GM19395 (cell line): ENCODE measurements around the gene NEUROG1.
"Not testable (repeated sequence)": the region's sequence is repeated elsewhere in the genome, so short reads cannot be mapped to it uniquely, and the experiment has no call there.

Experiments used
- ATAC-seq: cut with Tn5 transposase; IDR thresholded peaks from one replicate; pipeline ENCODE4 v1.9.1; 2021; ENCODE audit warnings: mild to moderate bottlenecking, moderate library complexity; ENCODE audit not compliant: unreplicated experiment

The NEUROG1 gene

DNA sequence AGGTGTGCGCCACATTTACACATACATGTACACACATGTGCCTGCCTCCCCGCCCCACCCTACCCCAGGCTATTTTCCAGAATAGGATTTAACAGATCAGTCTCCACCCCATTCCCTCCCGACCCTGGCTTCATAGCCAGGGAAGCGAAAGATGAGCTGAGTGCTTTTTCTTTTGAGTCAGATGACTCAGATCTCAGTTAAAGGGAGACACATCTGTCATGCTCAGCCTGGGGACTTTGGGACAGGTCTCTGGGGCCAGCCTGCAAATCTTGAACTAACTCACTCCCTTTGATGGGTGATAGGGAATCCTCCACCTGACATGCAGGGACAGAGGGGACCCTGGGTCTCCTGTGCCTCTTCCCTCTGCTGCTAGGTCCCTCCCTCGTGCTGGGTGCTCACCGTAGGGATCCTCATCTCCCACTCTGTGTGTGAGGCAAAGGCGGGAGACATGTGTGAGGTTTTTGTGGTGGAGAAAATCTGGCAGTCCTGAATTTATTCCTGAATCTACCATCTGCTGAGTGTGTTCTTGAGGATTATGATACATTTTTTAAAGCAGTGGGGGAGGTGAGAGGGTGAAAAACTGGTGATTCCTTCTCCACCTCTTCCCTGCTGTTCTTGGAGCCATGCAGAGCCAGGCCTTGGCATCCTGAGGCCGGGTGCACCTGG is 37.7 kb downstream of the NEUROG1 start:
- ATAC-seq, result no peak

DNA sequence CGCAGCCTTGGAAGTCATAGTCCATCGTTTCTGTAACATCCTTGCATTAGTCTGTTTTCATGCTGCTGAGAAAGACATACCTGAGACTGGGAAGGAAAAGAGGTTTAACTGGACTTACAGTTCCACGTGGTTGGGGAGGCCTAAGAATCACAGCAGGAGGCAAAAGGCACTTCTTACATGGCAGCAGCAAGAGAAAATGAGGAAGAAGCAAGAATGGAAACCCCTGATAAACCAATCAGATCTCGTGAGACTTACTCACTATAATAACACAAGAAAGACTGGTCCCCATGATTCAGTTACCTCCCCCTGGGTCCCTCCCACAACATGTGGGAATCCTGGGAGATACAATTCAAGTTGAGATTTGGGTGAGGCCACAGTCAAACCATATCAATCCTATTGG is 40.2 kb downstream of the NEUROG1 start:
- ATAC-seq, result not testable (repeated sequence)

DNA sequence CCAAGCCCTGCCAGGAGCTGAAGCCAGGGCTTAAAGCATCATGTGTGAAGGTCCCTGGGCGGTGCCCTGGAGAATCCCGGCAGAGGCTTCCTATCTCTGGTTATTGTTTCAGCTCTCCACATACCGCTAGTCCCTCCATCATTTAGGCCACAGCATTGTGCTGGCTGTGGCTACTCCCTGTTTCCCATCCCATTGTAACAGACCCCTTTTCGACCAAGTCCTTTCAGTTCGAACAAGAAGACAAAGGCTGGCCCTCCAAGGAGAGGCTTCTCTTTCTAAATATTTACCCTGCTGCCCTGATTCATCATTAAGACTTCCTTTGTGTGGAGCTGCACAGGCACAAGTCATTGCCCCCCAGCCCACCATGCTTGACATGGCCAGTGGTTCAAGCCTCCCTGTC is 41.6 kb downstream of the NEUROG1 start:
- ATAC-seq, result no peak

DNA sequence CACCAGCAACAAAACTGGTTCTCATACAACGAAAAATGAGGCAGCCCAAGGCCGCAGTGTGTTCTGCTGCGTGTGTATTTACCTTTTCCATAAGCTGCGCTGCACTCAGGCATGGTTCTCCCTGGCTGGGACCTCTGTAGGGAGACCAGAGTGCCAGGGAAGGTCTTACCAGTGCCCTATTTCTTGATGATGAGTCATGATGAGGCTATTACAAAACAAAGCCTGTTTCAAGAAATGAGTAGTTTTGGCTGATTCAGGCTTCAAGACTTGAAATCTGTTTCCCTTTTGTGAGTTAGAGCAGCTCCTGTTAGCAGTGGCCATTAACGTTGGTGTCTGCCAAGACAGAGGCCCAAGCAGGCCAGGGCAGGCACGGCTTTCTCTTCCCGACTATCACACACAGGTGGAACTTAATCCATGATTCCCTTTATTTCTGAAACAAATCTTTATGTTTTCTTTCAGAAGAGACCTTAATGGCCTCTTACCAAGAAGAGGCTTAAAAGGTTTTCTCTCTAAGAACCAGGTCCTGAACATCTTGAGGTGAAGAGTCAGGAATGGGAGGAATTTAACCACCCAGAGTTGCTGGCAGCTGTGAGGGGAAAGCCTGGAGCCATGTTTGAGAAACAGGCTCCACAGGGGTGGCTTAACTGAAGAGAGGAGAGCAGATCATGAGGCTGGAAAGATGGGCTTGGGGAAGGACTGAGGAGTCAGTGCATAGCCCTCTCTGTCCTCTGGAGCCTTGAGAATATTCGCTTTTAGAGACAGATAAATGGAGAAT is 42.2 kb downstream of the NEUROG1 start:
- ATAC-seq, result no peak

DNA sequence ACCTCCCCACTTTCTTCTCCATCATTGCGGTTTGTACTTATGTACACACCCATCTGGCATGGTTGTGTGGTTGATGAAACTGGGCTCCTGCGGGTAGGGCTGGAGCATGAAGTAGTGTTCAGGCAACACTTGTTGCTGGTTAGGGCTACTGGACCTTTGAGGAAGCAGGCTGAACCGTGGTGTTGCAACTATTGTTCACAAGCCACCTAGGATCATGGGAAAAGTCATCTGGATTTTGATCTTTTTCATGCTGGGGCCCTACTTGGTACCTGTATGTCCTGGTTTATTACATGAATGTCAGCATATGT is 43.5 kb downstream of the NEUROG1 start:
- no peak for ATAC-seq

DNA sequence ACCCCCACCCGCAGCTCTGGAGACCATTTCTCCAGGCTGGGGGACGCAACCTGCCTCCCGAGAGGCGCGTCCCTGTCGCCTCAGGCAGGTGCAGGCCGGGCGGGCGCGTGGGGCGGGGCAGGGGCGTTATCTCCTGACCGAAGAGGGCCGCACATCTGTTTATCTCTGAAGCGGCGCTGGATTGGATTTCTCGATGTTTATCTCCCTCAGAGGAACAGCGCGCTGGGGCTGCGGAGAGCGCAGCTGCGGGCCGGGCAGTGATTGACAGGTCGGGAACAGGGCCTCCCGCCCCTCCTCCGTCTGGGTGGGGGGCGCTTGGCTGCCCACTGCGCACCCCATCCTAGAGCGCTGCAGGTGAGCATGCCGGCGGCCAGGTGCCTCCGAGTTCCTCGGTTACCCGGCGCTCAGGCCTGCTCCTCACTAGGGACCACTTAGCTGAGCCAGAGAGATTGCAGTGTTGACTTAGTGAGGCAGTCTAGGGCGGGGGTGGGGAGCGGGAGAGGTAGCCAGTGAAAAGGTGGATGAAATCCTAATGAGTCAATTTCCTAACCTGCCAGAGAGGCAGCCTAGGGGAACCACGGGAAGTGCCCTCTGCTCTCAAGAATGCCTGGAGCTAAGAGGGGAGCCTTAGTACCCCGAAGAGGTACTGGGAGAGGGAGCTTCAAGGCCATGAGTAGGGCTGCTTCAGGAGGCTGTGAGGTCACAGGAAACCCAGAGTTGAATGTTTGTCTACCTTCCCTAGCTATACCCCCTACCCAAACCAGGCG is 44.0 kb downstream of the NEUROG1 start:
- ATAC-seq, result no peak

DNA sequence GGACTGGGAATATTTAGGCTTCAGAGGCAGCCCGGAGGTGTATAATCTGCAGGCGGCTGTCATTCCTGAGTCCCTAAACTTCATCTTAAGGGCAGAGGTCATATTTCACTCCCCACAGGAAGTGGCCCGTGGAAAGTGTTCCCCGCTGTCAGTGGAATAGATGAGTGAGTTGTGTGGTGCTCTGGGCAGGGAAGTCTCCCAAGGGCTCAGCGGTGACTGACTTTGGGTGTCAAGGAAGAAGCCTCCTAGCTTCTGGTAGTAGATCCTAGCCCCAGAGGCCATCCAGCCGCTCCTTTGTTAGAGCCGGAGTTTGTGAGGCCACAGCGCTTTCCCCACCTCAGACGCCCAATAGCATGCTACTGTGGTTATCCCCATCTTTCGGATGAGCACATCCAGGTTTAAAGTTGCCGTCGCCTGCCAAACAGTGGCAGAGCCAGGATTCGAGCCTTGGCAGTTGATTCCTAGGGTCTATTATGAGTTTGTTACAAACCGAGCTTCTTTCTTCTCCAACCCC is 44.7 kb downstream of the NEUROG1 start:
- ATAC-seq, result no peak

DNA sequence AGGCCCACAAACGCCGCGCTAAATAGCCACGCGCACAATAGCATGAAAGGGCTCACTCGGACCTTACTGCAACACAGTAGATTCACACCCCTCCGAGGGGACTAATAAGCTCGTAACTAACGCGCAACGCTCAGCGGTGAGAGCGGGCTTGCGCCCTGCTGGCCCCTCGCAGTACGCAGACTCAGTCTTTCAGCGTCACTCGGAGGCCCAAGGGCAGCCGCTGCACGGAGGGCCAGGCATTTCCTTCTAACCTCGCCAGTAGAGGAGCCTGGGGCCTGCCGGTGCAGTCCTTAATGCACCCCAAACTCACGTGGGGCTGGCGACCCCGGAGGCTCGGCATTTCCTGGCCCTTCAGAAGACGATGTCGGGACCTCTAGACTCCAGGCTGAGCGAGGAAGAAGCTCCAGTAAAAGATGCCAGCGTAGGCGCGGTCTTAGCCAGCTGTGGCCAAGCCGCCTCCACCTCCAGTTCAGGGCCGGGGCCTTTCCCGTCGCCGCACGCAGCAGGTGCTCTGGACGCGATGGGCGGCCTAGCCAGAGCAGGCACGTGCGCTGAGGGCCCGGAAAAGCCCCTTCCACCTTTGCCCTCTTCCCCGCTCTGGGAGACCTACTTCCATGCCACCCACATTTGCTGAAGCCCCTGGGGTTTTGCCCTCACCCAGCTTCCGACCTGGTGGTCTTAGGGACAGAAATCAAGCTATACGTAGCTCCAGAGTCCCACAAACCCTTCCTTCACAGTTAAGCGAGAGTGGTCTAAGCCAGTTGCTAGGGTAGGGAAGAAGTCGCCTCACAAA is 45.3 kb downstream of the NEUROG1 start:
- no peak for ATAC-seq

DNA sequence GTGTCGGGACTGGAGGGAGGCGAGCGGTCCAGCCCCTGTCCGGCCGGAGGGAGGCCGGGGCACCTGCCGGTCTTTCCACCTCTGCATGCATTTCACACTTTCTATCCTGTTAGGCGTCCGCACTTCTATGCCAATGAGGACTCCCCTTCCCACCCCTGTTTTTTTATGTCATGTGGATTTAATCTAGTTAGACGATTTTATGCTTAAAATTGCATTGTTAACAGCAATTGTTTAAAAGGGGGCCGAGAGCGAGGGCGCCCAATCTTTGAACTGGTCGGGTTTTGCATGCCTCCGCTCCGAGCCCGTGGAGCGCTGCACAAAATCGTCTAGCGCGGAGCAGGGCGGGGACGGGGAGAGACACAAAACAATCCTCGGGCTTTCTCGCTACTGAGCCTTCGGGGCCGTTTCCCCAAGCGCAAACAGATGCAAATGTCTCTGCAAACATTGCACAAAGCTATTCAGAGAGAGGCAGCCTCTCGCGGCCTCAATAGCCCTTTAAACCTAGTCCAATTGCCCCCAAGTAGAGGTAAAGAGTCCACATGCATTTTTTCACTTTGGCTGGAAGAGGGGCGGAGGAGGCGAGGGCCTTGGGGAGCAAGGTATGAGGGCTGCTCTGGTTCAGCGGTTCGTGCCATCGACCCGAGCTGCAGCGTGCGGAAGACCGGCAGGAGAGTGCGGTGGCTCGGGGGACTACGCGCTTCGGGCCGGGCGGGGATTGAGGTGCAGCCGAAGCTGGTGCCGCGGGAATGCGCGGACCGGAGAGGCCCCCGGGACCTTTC is 46.1 kb downstream of the NEUROG1 start:
- no peak for ATAC-seq

DNA sequence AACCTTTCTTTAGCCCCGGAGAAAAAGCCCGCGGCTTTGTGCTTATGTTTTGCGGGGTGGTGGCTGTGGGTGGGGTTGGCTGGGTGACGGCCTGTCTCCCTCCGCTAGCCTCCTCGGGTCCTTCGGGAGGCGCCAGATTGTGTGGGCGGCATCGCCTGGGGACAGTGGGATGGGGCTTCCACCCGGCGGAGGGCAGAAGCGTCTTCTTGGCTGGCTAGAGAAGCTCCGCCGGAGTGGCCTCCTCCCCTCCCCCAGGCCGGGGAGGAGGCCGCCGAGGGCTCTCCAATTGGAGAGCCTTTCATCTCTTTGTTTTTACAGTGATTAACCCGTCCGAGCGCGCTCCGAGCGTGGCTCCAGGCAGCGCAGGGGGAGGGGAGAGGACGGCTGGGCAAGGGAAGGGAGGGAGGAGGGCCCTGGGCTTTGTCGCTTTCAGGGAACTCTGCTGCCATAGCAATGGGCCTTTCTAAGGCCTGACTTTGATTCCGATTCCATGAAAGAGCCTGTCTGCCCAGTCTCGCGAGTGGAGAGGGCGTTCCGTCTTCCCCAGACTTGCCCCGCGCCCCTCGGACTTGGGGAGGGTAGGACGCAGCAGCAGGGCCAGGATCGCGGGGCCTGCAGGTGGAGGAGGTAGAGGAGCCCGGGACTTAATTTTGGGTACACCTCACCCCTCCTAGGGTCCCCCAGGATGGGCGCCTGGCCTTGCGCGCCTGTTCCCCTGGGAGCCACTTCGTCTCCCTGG is 46.9 kb downstream of the NEUROG1 start:
- ATAC-seq, result no peak

DNA sequence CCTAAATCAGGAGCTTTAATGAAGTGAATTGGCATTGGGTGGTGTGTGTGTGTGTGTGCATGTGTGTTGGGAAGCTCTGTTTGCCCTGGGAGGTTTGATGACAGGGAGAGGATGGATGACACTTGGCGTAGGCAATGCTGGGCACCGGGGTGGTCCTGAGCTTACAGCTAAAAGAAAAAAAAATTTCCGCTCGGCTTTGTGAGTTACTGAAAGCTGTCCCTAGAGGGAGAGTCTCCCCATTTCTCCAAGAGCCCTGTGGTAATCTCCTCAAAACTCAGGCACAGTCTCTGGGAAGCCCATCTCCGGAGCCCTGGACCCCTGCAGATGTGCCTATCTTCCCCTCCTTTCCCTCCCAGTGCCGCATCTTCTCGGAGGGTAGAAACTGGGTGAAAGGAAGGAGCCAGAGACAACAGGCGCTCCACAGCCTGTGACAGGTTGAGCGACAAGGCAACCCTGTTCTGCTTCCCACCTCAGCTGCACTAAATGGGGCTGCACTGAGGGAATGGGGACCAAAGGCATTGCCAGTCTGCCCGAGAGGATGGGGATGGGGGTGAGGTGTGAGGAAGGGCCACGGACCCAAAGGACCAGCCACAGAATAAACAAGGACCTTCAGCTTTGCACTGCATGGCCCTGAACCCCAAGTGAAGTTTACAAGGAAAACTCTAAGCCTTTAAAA is 47.8 kb downstream of the NEUROG1 start:
- ATAC-seq, result no peak

DNA sequence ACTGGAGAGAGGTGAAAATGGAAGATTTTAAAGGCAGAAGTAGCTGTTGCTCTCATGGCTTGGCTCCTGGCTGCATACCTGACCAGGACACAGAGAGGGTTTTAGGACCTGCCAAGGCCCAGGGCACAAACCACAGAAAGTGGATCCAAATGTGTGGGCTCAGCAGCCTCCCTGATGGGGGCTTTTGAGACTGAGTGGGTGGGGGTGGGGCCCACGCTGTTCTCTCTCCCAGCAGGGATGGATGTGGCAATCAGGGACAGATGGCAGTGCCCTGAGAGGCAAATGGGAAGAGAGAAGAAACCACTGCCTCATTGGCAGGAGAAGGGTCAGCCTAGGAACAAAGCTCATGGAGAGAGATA is 48.7 kb downstream of the NEUROG1 start:
- no peak for ATAC-seq

DNA sequence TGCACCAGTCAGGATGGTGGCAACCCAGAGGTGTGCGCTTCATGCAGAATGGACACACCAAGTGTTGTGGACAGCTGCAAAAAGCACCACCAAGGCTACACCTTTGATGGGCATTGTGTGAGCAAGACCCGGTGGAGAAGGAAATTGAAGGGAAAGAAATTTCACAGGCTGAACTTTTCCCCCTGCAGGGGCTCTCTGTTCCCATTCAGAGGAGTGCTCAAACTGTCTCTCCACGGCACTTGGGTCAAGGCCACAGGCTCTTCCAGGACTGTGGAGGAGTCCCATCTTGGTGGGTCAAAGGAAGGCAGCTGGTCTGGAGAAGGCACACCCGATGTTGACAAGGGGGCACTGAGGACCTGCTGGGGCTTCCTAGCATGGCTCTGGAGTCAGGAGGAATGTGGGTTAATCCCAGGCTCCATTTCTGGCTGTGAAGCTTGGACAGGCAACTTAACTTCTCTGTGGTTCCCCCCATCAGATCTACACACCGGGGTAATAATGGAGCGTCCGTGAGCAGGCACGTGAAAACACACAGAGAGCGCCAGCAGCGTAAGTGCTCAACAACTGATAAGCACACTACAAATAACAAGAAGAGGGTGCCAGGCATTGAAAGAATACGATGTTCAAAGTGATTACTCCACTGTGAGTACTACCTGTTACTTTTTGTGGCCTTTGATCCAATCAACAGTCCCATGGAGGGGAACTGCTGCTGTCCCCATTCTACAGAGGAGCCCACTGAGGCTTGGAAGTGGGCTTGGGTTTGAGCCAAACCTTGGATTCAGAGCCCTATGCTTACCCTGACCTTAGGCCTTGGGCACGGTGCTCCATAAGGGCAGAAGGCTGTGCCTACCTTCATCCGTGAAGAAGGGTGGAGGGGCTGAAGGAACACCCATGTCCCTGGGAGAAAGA is 49.4 kb downstream of the NEUROG1 start:
- ATAC-seq, result no peak

DNA sequence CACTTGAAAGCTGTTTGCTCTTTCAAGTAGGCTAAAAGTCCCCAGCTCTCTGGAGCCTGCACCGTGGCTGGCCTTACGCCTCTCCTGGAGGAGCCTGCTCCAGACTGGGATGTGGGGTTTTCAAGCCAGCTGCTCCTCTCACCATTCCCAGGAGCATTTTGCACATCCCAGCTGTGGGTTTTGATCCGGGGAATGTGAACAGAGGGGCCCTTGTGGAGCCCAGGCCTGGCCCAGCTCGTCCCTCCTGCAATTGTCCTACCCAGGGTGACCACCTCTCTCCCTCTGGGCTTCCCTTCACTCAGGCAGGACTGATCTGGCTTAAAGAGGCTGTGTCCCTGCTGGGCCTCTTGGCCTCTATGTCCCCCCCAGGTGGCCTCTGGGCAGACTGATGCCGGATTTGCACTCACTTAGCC is 51.1 kb downstream of the NEUROG1 start:
- no peak for ATAC-seq
